IMR-90 (cell line): ENCODE measurements around the gene IGFBP5. TPM values are rescaled to one million over a fixed set of nuclear protein-coding genes. Genes with fewer than 3 reads are reported as not detected.

ENCODE experiments used
- ATAC-seq: fragments of 200-7000 bp; cut with Tn5 transposase; 2 replicates; pipeline ENCODE4 v1.9.1; 2020; ENCODE audit warnings: low read depth, mild to moderate bottlenecking, moderate library complexity
- BruUV-seq: library from RNA; stranded (reverse); fragments of 400-500 nt; replicated peaks from 2 replicates; lab custom pipeline; 2021; lab: Mats Ljungman, UMichigan
- CTCF ChIA-PET: fragments of 300-600 bp; formaldehyde crosslinking; extraction: SDS; loops from one replicate; lab custom pipeline; 2021; ENCODE audit warnings: antibody characterized with exemption; lab: Yijun Ruan, JAX
- POLR2A ChIA-PET: fragments of 300-600 bp; sonication (Branson Sonifier 250); formaldehyde crosslinking; loops from one replicate; lab custom pipeline; 2022; ENCODE audit warnings: antibody characterized with exemption; ENCODE audit not compliant: unreplicated experiment; lab: Charles Lee
- DNase-seq: peaks from one replicate; pipeline ENCODE4 v3.0.0; 2013
- H2AFZ ChIP-seq: replicated peaks from 2 replicates; pipeline ENCODE3; 2013; ENCODE audit warnings: low read length, mild to moderate bottlenecking; ENCODE audit not compliant: poor library complexity
- H2AK5ac ChIP-seq: 2 replicates; pipeline ENCODE4 v1.6.1; 2013; ENCODE audit warnings: low read depth, low read length, inconsistent platforms
- H2AK9ac ChIP-seq: replicated peaks from 2 replicates; pipeline ENCODE3; 2013; ENCODE audit warnings: mild to moderate bottlenecking, low read depth, low read length, moderate library complexity; ENCODE audit not compliant: poor library complexity
- H2BK120ac ChIP-seq: 2 replicates; pipeline ENCODE4 v1.6.1; 2013; ENCODE audit warnings: low read depth, low read length, inconsistent platforms
- H2BK15ac ChIP-seq: 3 replicates; pipeline ENCODE4 v1.6.1; 2013; ENCODE audit warnings: low read depth, low read length, inconsistent platforms
- H2BK20ac ChIP-seq: 2 replicates; pipeline ENCODE4 v1.6.1; 2013; ENCODE audit warnings: low read depth, mild to moderate bottlenecking, inconsistent platforms, low read length, moderate library complexity
- H2BK5ac ChIP-seq: 2 replicates; pipeline ENCODE4 v1.6.1; 2013; ENCODE audit warnings: mild to moderate bottlenecking, low read depth, low read length, inconsistent platforms; ENCODE audit not compliant: poor library complexity, severe bottlenecking
- H3K14ac ChIP-seq: replicated peaks from 2 replicates; pipeline ENCODE4 v1.6.1; 2013; ENCODE audit warnings: low read depth, low read length, inconsistent platforms
- H3K18ac ChIP-seq: 2 replicates; pipeline ENCODE4 v1.6.1; 2013; ENCODE audit warnings: low read depth, low read length, control low read depth
- H3K23ac ChIP-seq: 2 replicates; pipeline ENCODE4 v1.6.1; 2013; ENCODE audit warnings: low read depth, low read length, inconsistent platforms
- H3K27ac ChIP-seq: 2 replicates; pipeline ENCODE4 v1.5.1; 2013; ENCODE audit warnings: mild to moderate bottlenecking, control low read depth, low read length; ENCODE audit not compliant: insufficient read depth
- H3K27me3 ChIP-seq: 2 replicates; pipeline ENCODE4 v1.6.1; 2013; ENCODE audit warnings: low read length; ENCODE audit not compliant: control insufficient read depth, insufficient read depth
- H3K36me3 ChIP-seq: 2 replicates; pipeline ENCODE4 v1.6.1; 2013; ENCODE audit warnings: low read length, mixed read lengths; ENCODE audit not compliant: control insufficient read depth, insufficient read depth
- H3K4ac ChIP-seq: 2 replicates; pipeline ENCODE4 v1.6.1; 2013; ENCODE audit warnings: low read depth, low read length, inconsistent platforms
- H3K4me1 ChIP-seq: 2 replicates; pipeline ENCODE4 v1.6.1; 2013; ENCODE audit warnings: low read length, mixed read lengths; ENCODE audit not compliant: control insufficient read depth, insufficient read depth
- H3K4me2 ChIP-seq: 2 replicates; pipeline ENCODE4 v1.6.1; 2013; ENCODE audit warnings: low read depth, mild to moderate bottlenecking, control low read depth, low read length, moderate library complexity
- H3K4me3 ChIP-seq: 2 replicates; pipeline ENCODE4 v1.5.1; 2013; ENCODE audit warnings: low read depth, mild to moderate bottlenecking, control low read depth, low read length, moderate library complexity; ENCODE audit not compliant: insufficient read depth
- H3K56ac ChIP-seq: 2 replicates; pipeline ENCODE4 v1.6.1; 2013; ENCODE audit warnings: low read length, inconsistent platforms; ENCODE audit not compliant: insufficient read depth; ENCODE audit errors: extremely low read depth
- H3K79me1 ChIP-seq, 2 experiments: 2 replicates each; pipeline ENCODE4 v1.6.1; 2013; ENCODE audit warnings: low read length in 2 of 2, inconsistent platforms in 1 of 2, low read depth in 1 of 2
- H3K9ac ChIP-seq: 2 replicates; pipeline ENCODE4 v1.6.1; 2013; ENCODE audit warnings: low read depth, low read length, control low read depth
- H3K9me1 ChIP-seq: 2 replicates; pipeline ENCODE4 v1.6.1; 2013; ENCODE audit warnings: low read length, inconsistent platforms; ENCODE audit not compliant: insufficient read depth
- H3K9me3 ChIP-seq: 2 replicates; pipeline ENCODE4 v1.6.1; 2013; ENCODE audit warnings: low read length; ENCODE audit not compliant: control insufficient read depth, insufficient read depth
- H4K20me1 ChIP-seq: 2 replicates; pipeline ENCODE4 v1.6.1; 2013; ENCODE audit warnings: low read length, inconsistent platforms; ENCODE audit not compliant: insufficient read depth
- H4K5ac ChIP-seq: 2 replicates; pipeline ENCODE4 v1.6.1; 2013; ENCODE audit warnings: mild to moderate bottlenecking, low read depth, low read length, control low read depth
- H4K8ac ChIP-seq, 2 experiments: 2 replicates each; pipeline ENCODE4 v1.6.1; 2013; ENCODE audit warnings: low read depth in 2 of 2, low read length in 2 of 2, control low read depth in 1 of 2, inconsistent platforms in 1 of 2
- H4K91ac ChIP-seq: 2 replicates; pipeline ENCODE4 v1.6.1; 2013; ENCODE audit warnings: low read depth, low read length, inconsistent platforms; ENCODE audit not compliant: insufficient read depth
- CEBPB ChIP-seq: IDR thresholded peaks from 2 replicates; pipeline ENCODE4 v1.6.1; 2012; ENCODE audit warnings: low read depth, low read length, improper control_type of control experiment
- MAZ ChIP-seq: IDR thresholded peaks from 2 replicates; pipeline ENCODE4 v1.6.1; 2012; ENCODE audit warnings: low read depth, mild to moderate bottlenecking, low read length, improper control_type of control experiment, moderate library complexity, borderline replicate concordance
- MXI1 ChIP-seq: IDR thresholded peaks from 2 replicates; pipeline ENCODE4 v1.6.1; 2012; ENCODE audit warnings: low read depth, mild to moderate bottlenecking, low read length, moderate library complexity, borderline replicate concordance
- RAD21 ChIP-seq: IDR thresholded peaks from 2 replicates; pipeline ENCODE4 v1.6.1; 2012; ENCODE audit warnings: low read length, improper control_type of control experiment
- RCOR1 ChIP-seq: IDR thresholded peaks from 2 replicates; pipeline ENCODE4 v1.6.1; 2012; ENCODE audit warnings: mild to moderate bottlenecking, low read length, improper control_type of control experiment; ENCODE audit not compliant: insufficient replicate concordance
- RFX5 ChIP-seq: IDR thresholded peaks from 2 replicates; pipeline ENCODE4 v1.8.0; 2012; ENCODE audit warnings: low read depth, mild to moderate bottlenecking, low read length, moderate library complexity
- SMC3 ChIP-seq: fragments of 150-350 bp; IDR thresholded peaks from 2 replicates; pipeline ENCODE4 v1.6.1; 2016; ENCODE audit warnings: low read depth, mild to moderate bottlenecking, antibody characterized with exemption, low read length, moderate library complexity
- WGBS, 2 experiments: methylation state at CpG; one replicate each; pipeline versions ENCODE4 v1.1.5 to v1.1.7; 2013; ENCODE audit warnings: missing lambda C conversion rate in 2 of 2; ENCODE audit not compliant: insufficient read length in 1 of 2; ENCODE audit errors: extremely low coverage in 2 of 2; 5-methylcytosine and 5-hydroxymethylcytosine counted together
- dilution Hi-C: fragments of 300-500 bp; cut with HindIII; formaldehyde crosslinking; loops from one replicate; pipeline ENCODE4 v1.14.3; 2018; ENCODE audit warnings: low sequenced_read_pairs; ENCODE audit not compliant: unreplicated experiment
- in situ Hi-C: fragments of 300-500 bp; cut with MboI; formaldehyde crosslinking; loops from 3 replicates; pipeline ENCODE4 v1.14.3; 2019; ENCODE audit warnings: low sequenced_read_pairs, inconsistent platforms, mixed read lengths
- intact Hi-C: fragments of 100-400 bp; cut with micrococcal nuclease; formaldehyde crosslinking; loops from 2 replicates; pipeline ENCODE4 v1.10.0; 2022
- polyA plus RNA-seq, 3 experiments: library from polyadenylated mRNA; depleted of rRNA; stranded (reverse); fragments of >200 nt; gene quantifications; 2 replicates each; pipeline ENCODE4 v1.2.3, GENCODE V29; 2012; ENCODE audit warnings: low replicate concordance in 1 of 3
- total RNA-seq: library from RNA; depleted of rRNA; stranded (reverse); fragments of >200 nt; gene quantifications from 2 replicates; pipeline ENCODE4 v1.2.3, GENCODE V29; 2012
- TF ChIP-seq, protein P1 (sequence below): conservative IDR thresholded peaks from 2 replicates; pipeline ENCODE4 v1.5.1; 2012; ENCODE audit warnings: mild to moderate bottlenecking, low read depth, low read length, improper control_type of control experiment

The IGFBP5 gene
- total and polyA plus RNA-seq, 2 of the 4 experiments (the other 2 are of a cell fraction): 392 to 1,339 TPM

DNA sequence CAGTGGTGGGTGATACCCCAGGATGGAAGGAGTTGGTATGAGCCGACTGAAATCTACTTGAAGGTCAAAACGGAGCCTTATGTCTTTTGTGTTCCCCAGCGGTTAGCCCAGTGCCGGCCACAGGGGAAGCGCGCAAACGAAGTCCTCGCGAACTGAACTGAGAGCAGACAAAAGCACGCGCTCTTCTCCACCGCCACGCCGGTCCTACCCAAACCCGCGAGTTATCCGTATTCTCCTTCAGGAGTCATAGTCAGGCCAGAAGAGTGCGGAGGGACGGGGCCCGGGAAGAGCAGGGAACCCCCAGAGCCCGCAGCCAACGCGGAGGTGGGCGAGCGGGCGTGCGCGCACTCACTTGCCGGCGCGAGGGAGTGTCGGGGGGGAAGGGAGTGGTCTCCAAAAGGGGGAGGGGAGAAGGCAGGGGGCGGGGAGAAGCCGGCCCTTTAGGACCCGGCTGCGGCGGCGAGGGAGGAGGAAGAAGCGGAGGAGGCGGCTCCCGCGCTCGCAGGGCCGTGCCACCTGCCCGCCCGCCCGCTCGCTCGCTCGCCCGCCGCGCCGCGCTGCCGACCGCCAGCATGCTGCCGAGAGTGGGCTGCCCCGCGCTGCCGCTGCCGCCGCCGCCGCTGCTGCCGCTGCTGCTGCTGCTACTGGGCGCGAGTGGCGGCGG, 62.3 kb downstream of the IGFBP5 start, which contains the start of gene IGFBP2:
Gene IGFBP2, plus strand, starts transcription at position 469 of the 664 bp plus-strand sequence. Its CDS starts 104 bp downstream, at position 573.
- Histone ChIP-seq H2AK5ac (no peak within 1 kb of the TSS), H3K9ac (peak within 1 kb of the TSS; percentile 20; the same call in 1 of the 2 replicates), H3K4me1 (peaks cover 4% of the 10 kb centered on the region; the same call in 1 of the 2 replicates), H3K56ac (no peak within 1 kb of the TSS), H2AK9ac (no peak within 1 kb of the TSS), H3K9me1 (no peaks in the 10 kb centered on the region), H4K8ac (no peak within 1 kb of the TSS), H3K79me1 (no peaks in the 10 kb centered on the region), H2BK15ac (no peak within 1 kb of the TSS), H3K23ac (peak within 1 kb of the TSS; percentile 66; the same call in 1 of the 2 replicates), H4K91ac (no peak within 1 kb of the TSS), H2BK20ac (no peak within 1 kb of the TSS), H4K20me1 (no peaks in the 10 kb centered on the region), H3K4me2 (peak within 1 kb of the TSS; percentile 72), H3K27me3 (peaks cover 37% of the 10 kb centered on the region), H3K4ac (no peak within 1 kb of the TSS), H3K27ac (no peak within 1 kb of the TSS; the same call in 1 of the 2 replicates), H3K14ac (no peak within 1 kb of the TSS), H3K18ac (no peak within 1 kb of the TSS), H3K9me3 (no peaks in the 10 kb centered on the region), H3K36me3 (no peaks in the 10 kb centered on the region), H2AFZ (peak within 1 kb of the TSS; percentile 89), H3K4me3 (peak within 1 kb of the TSS; percentile 48), H4K5ac (no peak within 1 kb of the TSS), H2BK5ac (no peak within 1 kb of the TSS), H2BK120ac (no peak within 1 kb of the TSS)
- no peak for TF ChIP-seq RAD21
- no peak for TF ChIP-seq MAZ
- no peak for TF ChIP-seq RCOR1
- no peak for TF ChIP-seq CEBPB
- TF ChIP-seq SMC3: no peak
- TF ChIP-seq MXI1: no peak
- no peak for TF ChIP-seq RFX5
- TF ChIP-seq, protein P1, sequence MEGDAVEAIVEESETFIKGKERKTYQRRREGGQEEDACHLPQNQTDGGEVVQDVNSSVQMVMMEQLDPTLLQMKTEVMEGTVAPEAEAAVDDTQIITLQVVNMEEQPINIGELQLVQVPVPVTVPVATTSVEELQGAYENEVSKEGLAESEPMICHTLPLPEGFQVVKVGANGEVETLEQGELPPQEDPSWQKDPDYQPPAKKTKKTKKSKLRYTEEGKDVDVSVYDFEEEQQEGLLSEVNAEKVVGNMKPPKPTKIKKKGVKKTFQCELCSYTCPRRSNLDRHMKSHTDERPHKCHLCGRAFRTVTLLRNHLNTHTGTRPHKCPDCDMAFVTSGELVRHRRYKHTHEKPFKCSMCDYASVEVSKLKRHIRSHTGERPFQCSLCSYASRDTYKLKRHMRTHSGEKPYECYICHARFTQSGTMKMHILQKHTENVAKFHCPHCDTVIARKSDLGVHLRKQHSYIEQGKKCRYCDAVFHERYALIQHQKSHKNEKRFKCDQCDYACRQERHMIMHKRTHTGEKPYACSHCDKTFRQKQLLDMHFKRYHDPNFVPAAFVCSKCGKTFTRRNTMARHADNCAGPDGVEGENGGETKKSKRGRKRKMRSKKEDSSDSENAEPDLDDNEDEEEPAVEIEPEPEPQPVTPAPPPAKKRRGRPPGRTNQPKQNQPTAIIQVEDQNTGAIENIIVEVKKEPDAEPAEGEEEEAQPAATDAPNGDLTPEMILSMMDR: no peak
- WGBS, 2 experiments: 3% methylated on average over 33 of the region's 70 CpGs; no CpG with 5 or more reads in 1 of the 2 experiments
- in situ Hi-C loops: no loop called here
- BruUV-seq: no TSS peak
- ChIA-PET CTCF (interaction anchor here (0.6 kb wide), 1 partner anchor 10 kb away, joined by 3 read pairs; no protein-coding TSS in a partner anchor), POLR2A (no interaction called here)
- dilution Hi-C loops: no loop called here
- intact Hi-C loops: no loop called here
- ATAC-seq (peak; percentile 70), DNase-seq (peak; percentile 40)
